HG03432 (cell line): ENCODE data around the gene FLVCR2.
"Not testable (repeated sequence)": the region's sequence is repeated elsewhere in the genome, so short reads cannot be mapped to it uniquely, and the experiment has no call there.

Experiments used
- ATAC-seq: cut with Tn5 transposase; IDR thresholded peaks from one replicate; pipeline ENCODE4 v1.9.1; 2021; ENCODE audit warnings: mild to moderate bottlenecking, moderate library complexity; ENCODE audit not compliant: unreplicated experiment

FLVCR2 gene

GRCh38 chr14:75660238-75660629 is 81.8 kb downstream of the FLVCR2 start:
- ATAC-seq: no peak

- ATAC-seq: peak; percentile 95
These were observed 82.4 kb downstream of the FLVCR2 start, which contains the start of the genes ERG28 and TTLL5 for GRCh38 chr14:75660630-75661498. TSS of gene ERG28 (minus strand) at chr14:75660876. CDS start at chr14:75657502, 3,374 bp downstream. TSS of gene TTLL5 (plus strand) at chr14:75661246. CDS start at chr14:75663150, 1,904 bp downstream.

DNA sequence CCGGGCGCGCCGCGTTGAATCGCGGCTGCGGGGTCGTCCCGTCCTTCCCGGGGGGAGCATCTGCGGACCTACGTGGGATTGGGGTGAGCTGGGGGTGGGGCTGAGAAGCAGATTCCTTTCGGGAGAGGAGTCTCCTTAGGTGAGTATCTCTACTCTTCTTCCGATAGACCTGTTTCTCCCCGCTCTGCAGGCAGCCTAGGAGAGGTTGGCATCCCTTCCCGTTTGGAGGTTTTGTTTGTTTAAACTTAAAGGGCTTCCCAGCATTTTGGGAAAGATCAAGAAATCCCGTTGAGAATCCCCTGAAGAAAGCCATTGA is 83.0 kb downstream of the FLVCR2 start:
- ATAC-seq: no peak

DNA sequence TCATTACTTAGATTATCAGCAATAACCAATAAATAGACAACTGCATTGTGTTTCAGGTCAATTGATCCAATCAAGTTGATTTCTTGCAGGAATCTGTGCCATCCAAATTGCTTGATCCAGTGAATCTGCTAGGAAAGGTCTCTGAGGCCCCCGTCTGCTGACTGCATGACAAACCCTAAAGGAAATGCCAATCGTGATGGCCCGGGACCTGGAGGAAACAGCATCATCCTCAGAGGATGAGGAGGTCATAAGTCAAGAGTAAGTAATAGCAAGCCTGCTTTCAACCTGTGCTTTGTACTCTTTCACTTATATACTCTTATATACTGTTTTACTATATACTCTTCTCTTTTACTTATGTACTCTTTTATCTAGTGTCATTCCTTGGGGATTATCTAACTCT is 84.5 kb downstream of the FLVCR2 start:
- ATAC-seq: no peak

- no peak for ATAC-seq
These were observed 88.8 kb downstream of the FLVCR2 start for GRCh38 chr14:75667099-75667765.

GRCh38 chr14:75672605-75673192 is 94.3 kb downstream of the FLVCR2 start:
- ATAC-seq: no peak

DNA sequence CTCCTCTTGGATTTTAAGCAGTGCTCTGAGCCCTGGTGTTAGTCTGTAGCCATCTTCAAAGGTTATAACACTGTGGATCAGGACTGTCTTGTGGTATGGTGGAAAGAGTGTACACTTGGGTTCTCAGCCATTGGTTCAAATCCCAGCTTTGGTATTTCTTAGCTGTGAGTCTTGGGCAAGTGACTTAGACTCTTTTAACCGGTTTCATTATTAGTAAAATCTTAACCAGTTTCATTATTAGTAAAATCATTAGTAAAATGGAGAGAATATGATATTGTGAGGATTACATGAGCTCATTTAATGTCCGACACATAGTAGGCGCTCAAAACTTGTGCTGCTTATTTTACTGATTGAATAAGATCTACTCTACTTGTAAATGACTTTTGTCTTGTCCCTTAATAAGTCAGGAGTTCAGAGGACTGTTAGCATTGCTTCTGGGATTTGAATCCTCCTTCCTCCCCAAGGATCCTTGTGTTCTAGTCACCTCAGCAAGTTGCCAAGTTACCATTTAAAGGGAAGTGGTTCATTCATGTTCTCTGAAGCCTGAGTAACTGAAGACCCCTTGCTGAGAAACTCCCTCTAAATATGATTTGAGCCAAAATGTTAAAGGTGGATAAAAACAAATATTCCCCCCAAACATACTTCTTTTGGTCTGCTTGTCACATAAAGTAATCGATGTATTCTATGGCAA is 95.1 kb downstream of the FLVCR2 start:
- no peak for ATAC-seq

GRCh38 chr14:75675265-75675960 is 97.0 kb downstream of the FLVCR2 start:
- no peak for ATAC-seq

GRCh38 chr14:75685910-75686309 is 107.5 kb downstream of the FLVCR2 start:
- ATAC-seq: no peak

GRCh38 chr14:75689012-75689411 is 110.6 kb downstream of the FLVCR2 start:
- ATAC-seq: no peak

DNA sequence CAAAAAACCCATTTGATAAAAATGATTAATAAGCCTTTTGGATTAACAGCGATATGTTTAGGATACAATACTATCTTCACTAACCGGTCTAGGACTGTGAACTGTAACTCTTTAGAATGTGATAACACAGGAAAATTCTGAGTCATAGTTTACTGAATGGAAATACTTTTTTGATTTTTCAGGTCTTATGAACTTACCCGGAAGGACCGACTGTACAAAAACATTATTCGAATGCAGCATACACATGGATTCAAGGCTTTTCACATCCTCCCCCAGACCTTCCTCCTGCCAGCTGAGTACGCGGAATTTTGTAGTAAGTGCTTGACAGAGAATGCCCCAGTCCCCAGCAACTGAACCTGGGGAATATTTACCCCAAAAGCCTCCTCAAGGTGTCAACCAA is 111.6 kb downstream of the FLVCR2 start:
- ATAC-seq: no peak

DNA sequence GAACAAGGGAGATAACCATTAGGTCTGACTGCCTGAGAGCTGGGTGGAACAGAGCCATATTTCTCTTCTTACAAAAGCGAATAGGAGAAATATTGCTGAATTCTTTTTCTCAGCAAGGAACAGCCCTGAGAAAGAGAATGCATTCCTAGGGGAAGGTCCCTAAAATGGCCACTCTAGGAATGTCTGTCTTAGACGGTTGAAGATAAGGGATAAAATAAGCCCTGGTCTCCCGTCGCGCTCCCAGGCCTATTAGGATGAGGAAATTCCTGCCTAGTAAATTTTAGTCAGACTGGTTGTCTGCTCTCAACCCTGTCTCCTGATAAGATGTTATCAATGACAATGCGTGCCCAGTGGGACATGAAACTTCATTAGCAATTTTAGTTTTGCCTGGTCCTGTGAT is 116.6 kb downstream of the FLVCR2 start:
- not testable (repeated sequence) for ATAC-seq

DNA sequence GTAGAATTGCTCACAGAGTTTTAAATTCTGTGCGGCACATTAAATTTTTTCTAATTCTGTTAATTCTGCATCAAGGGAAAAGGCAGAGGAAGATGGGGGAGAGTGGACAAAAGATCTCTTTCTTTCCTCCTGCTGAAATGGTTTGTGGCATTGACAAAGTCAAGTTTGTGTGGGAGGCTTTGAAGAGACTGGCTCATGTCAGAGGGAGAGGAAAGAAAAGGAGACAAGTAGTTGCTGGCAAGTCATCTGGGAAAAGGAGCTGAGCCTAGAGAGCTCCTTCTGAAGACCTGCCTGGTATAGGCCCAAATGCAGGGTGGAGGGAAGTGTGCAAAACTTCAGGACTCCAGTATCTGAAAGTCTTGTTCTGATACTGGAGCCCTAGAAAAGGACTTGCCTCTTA is 119.0 kb downstream of the FLVCR2 start:
- ATAC-seq: no peak
